RWPE1 (cell line): ENCODE measurements around the gene KXD1.

Source experiments
- CTCF ChIA-PET: fragments of 350-600 bp; sonication (Branson Sonifier 250); formaldehyde crosslinking; extraction: SDS; loops from one replicate; lab custom pipeline; 2021; lab: Yijun Ruan, JAX
- POLR2A ChIA-PET: fragments of 400-600 bp; formaldehyde crosslinking; extraction: SDS; loops from one replicate; lab custom pipeline; 2020; ENCODE audit warnings: antibody characterized with exemption; ENCODE audit not compliant: low non-redundant PET; lab: Yijun Ruan, JAX
- DNase-seq: peaks from one replicate; pipeline ENCODE4 v3.0.0; 2012; ENCODE audit warnings: low spot score
- H3K27ac ChIP-seq: fragments of 450-650 bp; 2 replicates; pipeline ENCODE4 v1.5.1; 2017
- CTCF ChIP-seq: fragments of 450-650 bp; conservative IDR thresholded peaks from 2 replicates; pipeline ENCODE4 v1.5.1; 2017; ENCODE audit warnings: low read depth, mild to moderate bottlenecking

Gene KXD1

DNA sequence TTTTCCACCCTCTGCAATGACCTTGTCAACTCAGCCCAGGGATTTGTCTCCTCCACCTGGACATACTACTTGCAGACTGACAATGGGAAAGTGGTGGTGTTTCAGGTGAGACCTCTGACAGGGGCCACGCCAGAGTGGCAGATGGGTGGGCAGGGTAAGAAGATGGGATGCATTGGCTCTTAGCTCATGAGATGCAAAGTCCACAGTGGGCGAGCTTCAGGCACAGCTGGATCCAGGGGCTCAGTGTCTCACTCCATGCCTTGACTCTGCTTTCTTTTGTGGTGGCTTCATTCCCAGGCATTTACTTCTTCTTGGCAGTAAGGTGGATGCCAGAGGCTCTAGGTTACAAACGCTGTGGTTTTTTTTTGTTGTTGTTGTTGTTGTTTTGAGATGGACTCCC is 58.4 kb downstream of the KXD1 start:
- H3K27ac ChIP-seq: no peak overlapping the region
- ChIA-PET CTCF (no interaction called here), POLR2A (no interaction called here)
- no peak for TF ChIP-seq CTCF
- DNase-seq: no peak

- no peak for DNase-seq
- ChIA-PET CTCF (no interaction called here), POLR2A (no interaction called here)
- no peak overlapping the region for H3K27ac ChIP-seq
- no peak for TF ChIP-seq CTCF
These were observed 59.9 kb downstream of the KXD1 start for GRCh38 chr19:18617562-18617961.

DNA sequence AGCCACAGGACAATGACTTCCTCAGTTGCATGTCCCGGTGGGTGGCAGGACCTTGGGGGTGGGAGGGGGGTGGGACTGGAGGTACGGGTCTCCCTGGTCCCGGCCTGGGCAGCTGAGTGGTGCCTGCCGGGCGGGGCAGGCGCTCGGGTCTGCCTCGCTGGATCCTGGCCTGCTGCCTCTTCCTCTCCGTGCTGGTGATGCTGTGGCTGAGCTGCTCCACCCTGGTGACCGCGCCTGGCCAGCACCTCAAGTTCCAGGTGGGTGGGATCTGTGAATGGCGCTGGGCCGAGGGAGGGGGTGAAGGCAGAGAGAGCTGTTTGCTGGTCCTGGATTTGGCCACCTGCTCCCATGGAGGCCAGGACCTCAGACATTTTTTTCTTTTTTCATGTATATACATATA is 60.6 kb downstream of the KXD1 start:
- DNase-seq: no peak
- TF ChIP-seq CTCF: no peak
- POLR2A ChIA-PET: no interaction called here
- no peak overlapping the region for H3K27ac ChIP-seq
- CTCF ChIA-PET: no interaction called here
